ENCODE results near the gene DHX8. TPM values are rescaled to one million over a fixed set of nuclear protein-coding genes. Genes with fewer than 3 reads are reported as not detected.

The DHX8 gene
- total and polyA plus RNA-seq, 4 experiments from 2014 or later: 16.1 to 78.2 (median 59.8) TPM

DNA sequence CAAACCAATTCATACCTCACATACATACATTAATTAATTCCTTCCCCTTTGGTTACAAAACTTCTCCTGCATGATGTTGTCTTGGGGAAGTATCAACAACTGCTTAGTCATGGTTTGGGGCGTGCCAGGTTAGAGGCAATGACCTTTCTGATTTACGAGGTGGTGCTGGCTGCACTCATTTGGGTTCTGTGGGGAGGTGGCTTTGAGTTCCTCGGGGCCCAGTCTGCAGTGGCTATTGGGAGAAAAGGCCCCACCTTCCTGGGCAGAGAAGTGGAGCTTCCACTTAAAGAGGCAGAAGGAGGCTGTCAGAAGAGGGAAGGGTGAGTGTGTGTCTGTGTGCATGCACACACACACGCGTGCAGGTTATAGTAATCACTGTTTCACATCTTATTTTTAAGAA, 72.5 kb downstream of the DHX8 start:
- POLR2A ChIA-PET (ENCODE audit: partially characterized antibody): no interaction called here

GRCh38 chr17:43558805-43559160, 75.0 kb downstream of the DHX8 start:
- peaks cover 0 to 5% (median 1%) of the 10 kb centered on the region in 4 donors for H3K4me1 Mint-ChIP-seq
- H3K4me3 ChIP-seq (ENCODE audit: low read length in 2 of 2): no peak overlapping the region
- H3K27me3 Mint-ChIP-seq: peaks cover 18 to 37% of the 10 kb centered on the region in 2 donors
- no peak overlapping the region for H3K4me3 Mint-ChIP-seq
- H3K4me1 ChIP-seq (ENCODE audit: insufficient read depth, low read length): no peaks in the 10 kb centered on the region
- H3K9me3 Mint-ChIP-seq: no peaks in the 10 kb centered on the region
- H3K36me3 Mint-ChIP-seq: no peaks in the 10 kb centered on the region
- H3K9me3 ChIP-seq (ENCODE audit: control insufficient read depth in 1 of 2, low read length in 2 of 2): no peaks in the 10 kb centered on the region
- no peak overlapping the region for H3K27ac ChIP-seq (ENCODE audit: low read depth, low read length)
- ChIA-PET POLR2A (ENCODE audit: partially characterized antibody) (interaction anchor here (1.4 kb wide), 1 partner anchor 12 kb away, joined by 3 read pairs; the partner anchor contains the start of gene ETV4), CTCF (ENCODE audit: partially characterized antibody) (no interaction called here)
- H3K36me3 ChIP-seq (ENCODE audit: insufficient read depth, low read length): no peaks in the 10 kb centered on the region
- peaks cover 3% of the 10 kb centered on the region for H3K27me3 ChIP-seq (ENCODE audit: insufficient read depth, low read length)
- no peak for DNase-seq
- intact Hi-C loops (cut with micrococcal nuclease): no loop called here
- H3K27ac Mint-ChIP-seq: no peak overlapping the region

More for the DNA sequence above, 72.5 kb downstream of the DHX8 start:
- no peaks in the 10 kb centered on the region for H3K36me3 Mint-ChIP-seq
- no peak for DNase-seq
- Histone ChIP-seq H3K27ac (ENCODE audit: low read depth, low read length) (no peak overlapping the region), H3K9me3 (ENCODE audit: control insufficient read depth in 1 of 2, low read length in 2 of 2) (no peaks in the 10 kb centered on the region), H3K27me3 (ENCODE audit: insufficient read depth, low read length) (peaks cover 3% of the 10 kb centered on the region), H3K4me1 (ENCODE audit: insufficient read depth, low read length) (no peaks in the 10 kb centered on the region), H3K4me3 (ENCODE audit: low read length in 2 of 2) (no peak overlapping the region), H3K36me3 (ENCODE audit: insufficient read depth, low read length) (no peaks in the 10 kb centered on the region)
- no peak overlapping the region for H3K27ac Mint-ChIP-seq
- no peak overlapping the region for H3K4me3 Mint-ChIP-seq
- CTCF ChIA-PET (ENCODE audit: partially characterized antibody): interaction anchor here (1.0 kb wide), 1 partner anchor 210 kb away, joined by 4 read pairs; no protein-coding TSS in a partner anchor
- peaks cover 0 to 5% (median 0%) of the 10 kb centered on the region in 4 donors for H3K4me1 Mint-ChIP-seq
- intact Hi-C loops (cut with micrococcal nuclease): no loop called here
- peaks cover 14 to 20% of the 10 kb centered on the region in 2 donors for H3K27me3 Mint-ChIP-seq
- H3K9me3 Mint-ChIP-seq: no peaks in the 10 kb centered on the region

DNA sequence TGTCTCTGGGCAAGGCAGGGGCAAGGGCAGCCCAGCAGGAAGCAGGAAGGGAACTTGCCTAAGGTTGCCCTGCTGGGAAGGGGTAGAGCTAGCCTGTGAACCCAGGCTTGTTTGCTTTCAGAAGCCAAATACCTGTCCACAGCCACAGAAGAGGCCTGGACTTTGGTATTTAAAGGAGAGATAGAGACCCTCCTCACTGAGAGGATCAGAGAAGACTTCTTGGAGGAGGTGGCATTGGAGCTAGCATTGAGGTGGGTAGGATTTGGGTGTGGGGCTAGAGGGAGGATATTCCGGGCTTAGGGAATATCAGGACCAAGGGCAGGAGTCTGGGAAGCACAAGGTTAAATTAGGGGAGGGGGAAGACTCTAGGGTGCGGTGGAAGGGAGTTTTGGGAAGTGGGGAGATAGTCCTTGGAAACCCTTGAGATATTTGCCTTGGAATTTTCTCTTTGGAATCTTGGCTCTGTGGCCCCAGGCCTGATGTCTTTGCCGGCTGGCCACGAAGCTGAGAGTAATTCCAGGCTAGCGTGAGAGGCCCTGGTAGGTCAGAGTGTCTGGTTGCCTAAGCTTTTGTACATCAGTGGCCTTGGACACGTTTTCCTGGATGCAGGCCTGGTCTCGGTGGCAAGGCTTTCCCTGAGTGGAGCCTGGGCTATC, 75.5 kb downstream of the DHX8 start:
- Mint-ChIP-seq H3K36me3 (no peaks in the 10 kb centered on the region), H3K4me1 (peaks cover 0 to 5% (median 1%) of the 10 kb centered on the region in 4 donors), H3K27me3 (peaks cover 16 to 37% of the 10 kb centered on the region in 2 donors), H3K27ac (no peak overlapping the region), H3K4me3 (no peak overlapping the region), H3K9me3 (no peaks in the 10 kb centered on the region)
- Histone ChIP-seq H3K27me3 (ENCODE audit: insufficient read depth, low read length) (peaks cover 2% of the 10 kb centered on the region), H3K9me3 (ENCODE audit: control insufficient read depth in 1 of 2, low read length in 2 of 2) (no peaks in the 10 kb centered on the region), H3K4me3 (ENCODE audit: low read length in 2 of 2) (no peak overlapping the region), H3K27ac (ENCODE audit: low read depth, low read length) (no peak overlapping the region), H3K36me3 (ENCODE audit: insufficient read depth, low read length) (no peaks in the 10 kb centered on the region), H3K4me1 (ENCODE audit: insufficient read depth, low read length) (no peaks in the 10 kb centered on the region)
- POLR2A ChIA-PET (ENCODE audit: partially characterized antibody): interaction anchor here (1.4 kb wide), 1 partner anchor 13 kb away, joined by 3 read pairs; the partner anchor contains the start of gene ETV4
- intact Hi-C loops (cut with micrococcal nuclease): no loop called here
- CTCF ChIA-PET (ENCODE audit: partially characterized antibody): interaction anchor here (0.9 kb wide), 1 partner anchor 121 kb away, joined by 3 read pairs; no protein-coding TSS in a partner anchor
- no peak for DNase-seq

DNA sequence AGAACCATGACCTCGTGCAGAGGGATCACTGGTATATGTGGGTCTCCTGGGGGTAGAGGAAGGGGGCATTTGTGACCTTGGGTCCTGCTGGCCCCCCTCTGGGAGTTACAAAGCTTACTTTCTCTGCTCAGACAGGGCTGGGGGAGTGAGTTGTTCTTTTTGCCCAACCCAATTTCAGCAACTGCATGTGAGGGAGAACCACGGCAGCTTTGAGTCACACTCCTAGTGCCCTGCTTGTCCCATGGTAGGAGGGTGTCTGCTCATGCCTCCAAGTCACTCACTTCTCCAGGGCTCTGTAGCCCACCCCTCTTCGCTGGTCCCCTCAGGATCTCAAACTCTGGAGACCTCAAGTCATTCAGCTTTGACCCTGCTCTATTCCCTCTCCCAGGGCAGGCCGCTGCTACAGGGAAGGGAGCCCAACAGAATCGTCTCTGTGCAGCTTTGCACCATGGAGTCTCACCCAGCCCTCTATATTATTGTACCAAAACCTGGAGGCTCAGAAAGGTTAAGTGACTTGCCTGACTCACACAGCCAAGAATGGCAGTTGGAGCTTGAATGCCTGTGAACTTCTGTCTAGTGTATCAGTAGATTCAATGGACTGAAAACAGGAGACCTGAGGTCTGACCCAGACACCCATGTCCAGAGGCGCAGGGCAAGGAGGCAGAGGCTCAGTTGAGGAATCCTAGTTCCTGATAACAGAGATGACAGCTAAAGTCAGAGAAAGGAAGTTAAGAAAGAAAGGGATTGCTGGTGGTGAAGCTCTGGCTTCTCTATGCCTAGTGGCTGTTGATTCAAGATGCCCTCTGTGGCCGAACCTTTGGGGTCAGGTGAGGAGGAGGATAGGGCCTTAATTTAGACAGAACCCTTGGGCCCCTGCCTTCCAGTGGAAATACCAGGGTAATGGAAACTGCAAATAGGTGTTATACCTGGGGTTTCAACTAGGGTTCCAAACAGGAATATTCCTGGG, 77.0 kb downstream of the DHX8 start:
- POLR2A ChIA-PET (ENCODE audit: partially characterized antibody): no interaction called here
- no peak overlapping the region for H3K27ac ChIP-seq (ENCODE audit: low read depth, low read length)
- Mint-ChIP-seq H3K4me1 (peaks cover 0 to 5% (median 1%) of the 10 kb centered on the region in 4 donors), H3K9me3 (no peaks in the 10 kb centered on the region), H3K36me3 (no peaks in the 10 kb centered on the region), H3K4me3 (no peak overlapping the region), H3K27ac (no peak overlapping the region), H3K27me3 (peaks cover 17 to 34% of the 10 kb centered on the region in 2 donors)
- CTCF ChIA-PET (ENCODE audit: partially characterized antibody): interaction anchor here (0.9 kb wide), 1 partner anchor 119 kb away, joined by 3 read pairs; no protein-coding TSS in a partner anchor
- no peak for DNase-seq
- no peaks in the 10 kb centered on the region for H3K27me3 ChIP-seq (ENCODE audit: insufficient read depth, low read length)
- no peaks in the 10 kb centered on the region for H3K36me3 ChIP-seq (ENCODE audit: insufficient read depth, low read length)
- no peaks in the 10 kb centered on the region for H3K9me3 ChIP-seq (ENCODE audit: control insufficient read depth in 1 of 2, low read length in 2 of 2)
- intact Hi-C loops (cut with micrococcal nuclease): no loop called here
- no peak overlapping the region for H3K4me3 ChIP-seq (ENCODE audit: low read length in 2 of 2)
- H3K4me1 ChIP-seq (ENCODE audit: insufficient read depth, low read length): no peaks in the 10 kb centered on the region

- Histone ChIP-seq H3K27me3 (ENCODE audit: insufficient read depth, low read length) (no peaks in the 10 kb centered on the region), H3K9me3 (ENCODE audit: control insufficient read depth in 1 of 2, low read length in 2 of 2) (no peaks in the 10 kb centered on the region), H3K4me1 (ENCODE audit: insufficient read depth, low read length) (no peaks in the 10 kb centered on the region), H3K27ac (ENCODE audit: low read depth, low read length) (no peak overlapping the region), H3K4me3 (ENCODE audit: low read length in 2 of 2) (no peak overlapping the region), H3K36me3 (ENCODE audit: insufficient read depth, low read length) (no peaks in the 10 kb centered on the region)
- Mint-ChIP-seq H3K9me3 (no peaks in the 10 kb centered on the region), H3K4me1 (peaks cover 0 to 5% (median 1%) of the 10 kb centered on the region in 4 donors), H3K27me3 (peaks cover 16 to 34% of the 10 kb centered on the region in 2 donors), H3K4me3 (no peak overlapping the region), H3K36me3 (no peaks in the 10 kb centered on the region), H3K27ac (no peak overlapping the region)
- ChIA-PET POLR2A (ENCODE audit: partially characterized antibody) (no interaction called here), CTCF (ENCODE audit: partially characterized antibody) (interaction anchor here (1.7 kb wide), 1 partner anchor 14 kb away, joined by 4 read pairs; no protein-coding TSS in a partner anchor)
- no peak for DNase-seq
- intact Hi-C loops (cut with micrococcal nuclease): no loop called here
Observed at GRCh38 chr17:43562679-43563599, 79.2 kb downstream of the DHX8 start.

DNA sequence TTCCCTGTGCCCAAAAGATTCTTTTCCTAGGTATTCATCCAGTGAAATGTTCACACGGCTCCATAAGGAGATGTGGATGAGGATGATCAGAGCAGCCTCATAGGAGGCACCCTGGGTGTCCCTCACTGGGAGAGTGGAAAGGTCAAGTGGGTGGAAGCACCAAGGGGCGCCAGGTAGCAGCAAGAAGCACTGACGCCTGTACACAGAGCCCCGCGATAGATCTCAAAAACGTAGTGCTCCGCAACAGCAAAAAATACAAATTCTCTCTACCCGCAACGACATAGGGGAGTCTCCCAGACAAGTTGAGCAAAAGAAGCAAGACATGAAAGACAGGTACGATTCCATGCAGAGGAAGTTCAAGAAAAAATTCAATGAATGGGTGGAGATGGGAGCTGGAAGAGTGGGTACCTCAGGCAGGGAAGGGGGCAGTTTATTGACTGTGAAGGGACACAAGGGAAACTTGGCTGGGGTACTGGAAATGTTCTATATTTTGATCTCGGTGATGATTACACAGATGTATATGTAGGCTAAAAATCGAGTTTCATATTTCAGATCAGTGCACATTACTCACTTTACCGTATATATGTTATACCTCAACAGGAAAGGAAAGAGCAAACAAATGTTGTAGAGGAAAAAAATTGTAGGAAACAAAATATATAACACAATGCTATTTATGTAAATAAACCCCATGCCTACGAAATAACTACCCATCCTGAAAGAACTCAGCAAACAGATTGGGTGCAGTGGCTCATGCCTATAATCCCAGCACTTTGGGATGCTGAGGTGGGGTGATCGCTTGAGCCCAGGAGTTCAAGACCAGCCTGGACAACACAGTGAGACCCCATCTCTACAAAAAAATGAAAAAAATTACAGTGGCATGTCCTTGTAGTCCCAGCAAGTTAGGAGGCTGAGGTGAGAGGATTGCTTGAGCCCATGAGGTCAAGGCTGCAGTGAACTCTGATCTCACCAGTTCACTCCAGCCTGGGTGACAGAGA, 80.1 kb downstream of the DHX8 start:
- Mint-ChIP-seq H3K4me3 (no peak overlapping the region), H3K4me1 (peaks cover 0 to 5% (median 1%) of the 10 kb centered on the region in 4 donors), H3K36me3 (no peaks in the 10 kb centered on the region), H3K27me3 (peaks cover 16 to 31% of the 10 kb centered on the region in 2 donors), H3K27ac (no peak overlapping the region), H3K9me3 (no peaks in the 10 kb centered on the region)
- H3K27me3 ChIP-seq (ENCODE audit: insufficient read depth, low read length): no peaks in the 10 kb centered on the region
- ChIA-PET POLR2A (ENCODE audit: partially characterized antibody) (no interaction called here), CTCF (ENCODE audit: partially characterized antibody) (interaction anchor here (1.7 kb wide), 1 partner anchor 13 kb away, joined by 4 read pairs; no protein-coding TSS in a partner anchor)
- H3K9me3 ChIP-seq (ENCODE audit: control insufficient read depth in 1 of 2, low read length in 2 of 2): no peaks in the 10 kb centered on the region
- DNase-seq: no peak
- no peaks in the 10 kb centered on the region for H3K36me3 ChIP-seq (ENCODE audit: insufficient read depth, low read length)
- no peaks in the 10 kb centered on the region for H3K4me1 ChIP-seq (ENCODE audit: insufficient read depth, low read length)
- intact Hi-C loops (cut with micrococcal nuclease): no loop called here
- H3K27ac ChIP-seq (ENCODE audit: low read depth, low read length): no peak overlapping the region
- H3K4me3 ChIP-seq (ENCODE audit: low read length in 2 of 2): no peak overlapping the region
